SJCRH30 (cell line): ENCODE data around the gene MIER3. TPM values are rescaled to one million over a fixed set of nuclear protein-coding genes. Genes with fewer than 3 reads are reported as not detected.

Experiments used
- DNase-seq, 2 experiments: peaks; one replicate each; pipeline ENCODE4 v3.0.0-alpha.2; 2015 to 2020
- H3K27ac ChIP-seq: fragments of 250-450 bp; sonication (Bioruptor Pico); 2 replicates; pipeline ENCODE4 v1.5.1; 2020; ENCODE audit warnings: mild to moderate bottlenecking, moderate library complexity
- H3K27me3 ChIP-seq: fragments of 250-450 bp; sonication (Bioruptor Pico); 2 replicates; pipeline ENCODE4 v1.5.1; 2020; ENCODE audit warnings: mild to moderate bottlenecking, moderate library complexity
- H3K36me3 ChIP-seq: fragments of 250-450 bp; sonication (Bioruptor Pico); 2 replicates; pipeline ENCODE4 v1.5.1; 2020; ENCODE audit warnings: mild to moderate bottlenecking, moderate library complexity
- H3K4me1 ChIP-seq: fragments of 250-450 bp; sonication (Bioruptor Pico); 2 replicates; pipeline ENCODE4 v1.5.1; 2020; ENCODE audit warnings: mild to moderate bottlenecking, moderate library complexity
- H3K4me3 ChIP-seq: fragments of 250-450 bp; sonication (Bioruptor Pico); 2 replicates; pipeline ENCODE4 v1.5.1; 2020; ENCODE audit warnings: mild to moderate bottlenecking, moderate library complexity
- H3K9me3 ChIP-seq: fragments of 250-450 bp; sonication (Bioruptor Pico); replicated peaks from 2 replicates; pipeline ENCODE4 v1.5.1; 2020; ENCODE audit warnings: mild to moderate bottlenecking, moderate library complexity
- total RNA-seq: library from RNA; depleted of rRNA; stranded (reverse); fragments of >200 nt; shearing (Covaris generic); gene quantifications from 2 replicates; pipeline ENCODE4 v1.2.3, GENCODE V29; 2014

Gene MIER3
- total RNA-seq, 1 experiment from 2014 or later = 31.2 TPM

DNA sequence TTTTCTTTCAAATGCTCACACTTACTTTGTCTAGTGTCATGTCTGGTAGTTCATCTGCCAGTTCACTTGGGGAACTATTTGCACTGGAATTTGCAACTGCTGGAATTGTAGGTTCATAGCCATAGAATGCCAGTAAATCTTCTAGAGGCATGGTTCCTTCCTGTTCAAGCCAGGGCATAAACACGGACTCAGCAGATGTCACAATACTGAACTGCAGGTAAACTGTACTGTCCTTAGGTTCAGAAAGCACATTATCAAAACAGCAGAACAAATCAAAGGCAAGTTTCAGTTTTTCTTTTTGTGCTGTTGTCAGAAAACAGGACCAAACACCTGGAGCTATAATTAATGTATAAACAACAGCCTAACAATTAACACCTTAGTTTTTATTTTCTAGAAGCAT, 13.1 kb downstream of the MIER3 start:
- H3K4me1 ChIP-seq = no peaks in the 10 kb centered on the region
- H3K36me3 ChIP-seq = peaks cover 68% of the 10 kb centered on the region
- H3K27me3 ChIP-seq = no peaks in the 10 kb centered on the region
- no peak overlapping the region for H3K27ac ChIP-seq
- DNase-seq = no peak
- no peak overlapping the region for H3K4me3 ChIP-seq
- H3K9me3 ChIP-seq = no peaks in the 10 kb centered on the region

DNA sequence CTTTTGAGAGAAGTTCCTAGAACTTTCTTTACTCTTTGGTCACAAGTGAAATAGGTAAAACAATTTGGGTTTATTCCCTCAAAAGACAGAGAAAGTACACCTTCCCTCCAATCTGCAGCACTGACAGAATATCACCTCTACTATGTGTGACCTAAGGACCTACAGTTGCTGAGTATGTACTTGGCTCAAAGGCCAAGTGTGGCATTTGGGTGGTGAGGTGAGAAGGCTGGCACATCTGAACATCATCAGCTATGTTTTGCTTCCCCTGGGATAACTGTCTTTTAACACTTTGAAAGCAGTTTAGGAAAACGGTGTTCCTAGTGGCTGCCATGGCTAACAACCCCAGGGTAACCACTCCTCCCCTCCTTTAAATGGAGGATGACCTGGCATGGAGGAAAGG, 17.6 kb downstream of the MIER3 start:
- Histone ChIP-seq H3K9me3 (no peaks in the 10 kb centered on the region), H3K27ac (no peak overlapping the region), H3K36me3 (peaks cover 93% of the 10 kb centered on the region), H3K27me3 (no peaks in the 10 kb centered on the region), H3K4me1 (no peaks in the 10 kb centered on the region), H3K4me3 (no peak overlapping the region)
- no peak for DNase-seq

DNA sequence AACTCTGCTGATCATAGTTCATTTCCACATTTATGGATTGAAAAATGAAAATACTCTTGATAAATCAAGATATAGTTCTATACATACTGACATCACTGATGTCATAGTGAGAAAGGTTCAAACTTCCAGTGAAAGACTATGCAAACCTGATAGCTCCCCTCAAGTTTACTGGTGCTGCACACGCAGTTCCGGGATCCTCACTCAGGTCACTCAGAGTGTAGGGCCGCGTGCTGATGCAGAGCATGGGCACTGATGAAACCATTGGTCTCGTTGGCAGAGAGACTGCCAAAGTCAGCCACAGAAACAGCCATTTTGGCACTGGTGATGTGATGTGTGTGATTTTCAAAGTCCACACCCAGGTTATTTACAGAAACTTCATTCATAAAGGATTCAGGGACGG, 29.0 kb downstream of the MIER3 start:
- Histone ChIP-seq H3K9me3 (no peaks in the 10 kb centered on the region), H3K36me3 (peaks cover 80% of the 10 kb centered on the region), H3K27me3 (no peaks in the 10 kb centered on the region), H3K27ac (no peak overlapping the region), H3K4me1 (no peaks in the 10 kb centered on the region), H3K4me3 (no peak overlapping the region)
- DNase-seq = no peak

DNA sequence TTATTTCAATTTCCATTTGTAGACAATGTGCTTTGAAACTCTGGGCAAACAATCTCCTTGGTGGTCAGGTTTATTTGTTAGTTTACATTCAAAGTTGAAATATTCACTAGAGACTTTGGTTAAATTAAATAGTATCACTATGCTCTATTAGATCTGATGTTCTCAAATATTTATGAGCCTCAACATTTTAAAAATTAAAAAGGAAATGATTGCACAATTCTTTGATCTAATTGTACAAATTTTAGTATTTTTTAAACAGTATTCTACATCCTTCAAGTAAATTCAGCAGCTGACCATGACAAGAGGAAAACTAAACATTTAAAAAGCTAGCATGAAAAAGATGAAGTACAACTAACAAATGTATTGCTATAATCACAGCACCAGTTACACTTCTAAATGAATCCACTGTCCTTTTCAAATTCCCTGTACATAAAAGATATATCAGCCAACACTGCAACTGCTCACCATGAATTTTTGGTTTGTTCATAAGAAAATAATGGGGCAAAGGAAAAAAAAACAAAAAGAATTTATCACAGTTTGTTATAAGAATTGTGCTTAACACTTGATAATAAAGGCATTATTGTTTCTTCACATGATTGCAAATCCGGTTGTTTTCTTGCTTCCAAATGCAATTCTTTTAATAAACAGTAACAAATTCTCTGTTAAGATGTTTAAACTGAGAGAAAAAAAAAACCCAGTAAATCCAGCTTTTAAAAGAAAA, 31.8 kb downstream of the MIER3 start:
- H3K36me3 ChIP-seq = peaks cover 52% of the 10 kb centered on the region
- no peak overlapping the region for H3K27ac ChIP-seq
- no peaks in the 10 kb centered on the region for H3K4me1 ChIP-seq
- DNase-seq = no peak
- no peaks in the 10 kb centered on the region for H3K27me3 ChIP-seq
- no peak overlapping the region for H3K4me3 ChIP-seq
- H3K9me3 ChIP-seq = no peaks in the 10 kb centered on the region

DNA sequence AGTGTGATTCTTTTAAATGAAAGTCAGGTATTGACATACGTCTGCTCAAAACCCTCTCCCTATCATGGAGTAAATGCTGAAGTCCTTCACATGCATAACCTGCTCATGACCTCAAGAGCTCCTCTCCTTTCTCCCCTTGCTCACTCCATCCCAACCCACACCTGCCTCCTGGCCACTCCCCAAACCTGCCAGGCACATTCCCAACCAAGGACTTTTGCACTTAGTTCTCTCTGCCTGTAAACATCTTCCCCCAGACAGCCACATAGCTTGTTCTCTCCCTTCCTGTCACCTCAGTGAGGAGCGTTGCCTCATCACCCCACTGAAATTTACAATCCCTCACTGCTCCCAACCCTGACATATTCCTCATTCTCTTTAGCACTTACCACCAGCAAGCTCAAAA, 33.9 kb downstream of the MIER3 start:
- Histone ChIP-seq H3K9me3 (no peaks in the 10 kb centered on the region), H3K36me3 (peaks cover 32% of the 10 kb centered on the region)

DNA sequence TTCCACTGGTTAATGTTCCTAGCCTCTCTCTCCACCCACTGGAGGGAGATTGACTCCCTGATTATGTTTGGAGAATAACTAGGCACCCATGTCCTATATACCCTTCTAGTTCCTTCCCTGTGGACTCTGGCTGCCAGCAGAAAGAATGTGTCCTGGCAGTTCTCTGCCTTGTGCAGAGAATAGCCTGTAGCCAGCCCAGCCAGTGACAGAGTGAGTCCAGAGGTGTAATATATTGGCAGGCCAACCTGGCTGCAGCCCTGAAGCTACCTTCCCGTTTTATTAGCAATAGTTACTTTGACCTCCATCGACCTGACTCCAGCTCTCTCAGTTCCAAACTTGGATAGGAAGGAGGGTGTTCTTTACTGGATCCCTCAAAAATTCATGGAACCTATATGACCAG, 34.4 kb downstream of the MIER3 start:
- Histone ChIP-seq H3K9me3 (no peaks in the 10 kb centered on the region), H3K4me3 (no peak overlapping the region), H3K27ac (no peak overlapping the region), H3K36me3 (peaks cover 26% of the 10 kb centered on the region), H3K27me3 (no peaks in the 10 kb centered on the region), H3K4me1 (no peaks in the 10 kb centered on the region)
- no peak for DNase-seq

More for the DNA sequence above, 33.9 kb downstream of the MIER3 start:
- Histone ChIP-seq H3K27me3 (no peaks in the 10 kb centered on the region), H3K4me1 (no peaks in the 10 kb centered on the region), H3K27ac (no peak overlapping the region), H3K4me3 (no peak overlapping the region)
- no peak for DNase-seq

DNA sequence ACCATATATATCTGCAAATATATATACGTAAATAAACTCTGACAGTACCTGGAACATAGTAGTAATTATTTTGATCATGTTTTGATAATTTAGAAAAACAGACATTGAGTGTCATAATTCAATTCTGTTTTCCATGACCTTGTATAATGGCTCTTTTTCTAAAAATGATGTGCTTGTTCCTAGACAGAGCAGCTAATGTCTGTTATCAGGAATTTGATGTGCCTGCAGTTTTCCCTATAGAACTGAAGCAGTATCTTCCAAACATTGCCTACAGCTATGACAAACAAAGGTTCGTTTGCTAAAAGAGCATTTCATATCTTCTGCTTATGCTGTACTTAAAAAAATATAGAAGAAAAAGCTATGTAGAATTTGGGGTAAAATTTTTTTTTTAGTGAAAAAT, 37.2 kb downstream of the MIER3 start:
- Histone ChIP-seq H3K27me3 (no peaks in the 10 kb centered on the region), H3K4me3 (no peak overlapping the region), H3K27ac (no peak overlapping the region), H3K9me3 (no peaks in the 10 kb centered on the region), H3K4me1 (0 out of 2 replicates have a peak, but pooled peaks cover 3% of the 10 kb centered on the region), H3K36me3 (0 out of 2 replicates have a peak, but pooled peaks cover 4% of the 10 kb centered on the region)
- DNase-seq = no peak

DNA sequence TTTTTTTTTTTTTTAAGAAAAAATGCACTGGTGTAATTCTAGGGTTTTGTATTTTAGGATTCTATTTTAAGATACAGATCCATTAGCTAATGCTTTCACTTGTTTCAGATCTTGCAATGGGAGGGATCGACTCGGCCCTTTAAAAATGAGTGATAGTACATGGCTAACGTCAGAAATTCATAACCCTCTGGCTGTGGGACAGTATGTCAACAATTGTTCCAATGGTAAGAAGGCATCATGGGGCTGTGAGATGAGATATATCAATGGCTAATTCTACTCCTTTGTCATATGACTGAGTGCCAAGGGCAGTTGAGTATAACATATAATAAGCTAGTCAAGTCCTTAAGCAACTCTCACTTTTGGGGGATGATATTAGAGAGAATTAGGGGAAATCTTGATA, 38.2 kb downstream of the MIER3 start:
- 0 out of 2 replicates have a peak, but pooled peaks cover 3% of the 10 kb centered on the region for H3K4me1 ChIP-seq
- H3K27ac ChIP-seq = no peak overlapping the region
- H3K27me3 ChIP-seq = no peaks in the 10 kb centered on the region
- no peak for DNase-seq
- no peak overlapping the region for H3K4me3 ChIP-seq
- no peaks in the 10 kb centered on the region for H3K9me3 ChIP-seq
- H3K36me3 ChIP-seq = no peaks in the 10 kb centered on the region

DNA sequence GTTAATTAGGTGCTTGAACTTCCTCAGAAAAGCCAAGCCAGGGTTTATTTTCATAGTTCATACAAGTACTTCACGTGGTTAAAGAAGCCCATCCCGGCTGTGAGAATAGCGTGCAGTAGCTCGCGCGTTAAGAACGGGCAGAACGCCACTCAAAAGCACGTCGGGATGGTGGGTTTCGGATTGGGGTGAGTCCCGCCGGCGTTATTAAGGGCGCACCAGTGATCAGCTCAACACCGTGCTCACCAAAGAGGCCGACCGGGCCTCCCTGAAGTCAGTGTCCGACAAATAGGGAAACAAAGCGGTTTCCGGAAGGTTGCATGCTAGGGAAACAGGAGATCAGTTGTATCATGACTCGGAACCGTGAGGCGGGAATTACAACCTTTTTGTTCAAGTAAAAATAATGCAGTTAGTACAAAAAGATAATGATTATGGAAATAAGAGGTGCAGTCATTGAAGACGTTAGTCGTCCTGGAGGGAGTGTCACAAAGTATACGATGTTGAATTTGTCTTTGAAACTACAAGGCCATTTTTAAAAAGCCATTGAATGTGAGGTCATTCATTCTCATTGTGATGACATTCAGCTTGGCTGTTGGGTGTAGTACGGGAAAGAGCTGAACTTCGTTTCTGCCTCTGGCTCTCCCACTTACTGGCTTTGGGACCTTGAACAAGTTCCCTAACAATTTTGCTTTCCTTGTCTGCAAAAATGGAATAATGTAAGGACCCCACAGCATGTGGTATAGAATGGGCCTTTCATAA, 41.5 kb downstream of the MIER3 start:
- peak overlapping the region; percentile 81 for H3K27ac ChIP-seq
- H3K27me3 ChIP-seq = no peaks in the 10 kb centered on the region
- peak overlapping the region; percentile 67 for H3K4me3 ChIP-seq
- no peaks in the 10 kb centered on the region for H3K36me3 ChIP-seq
- 0 out of 2 replicates have a peak, but pooled peaks cover 3% of the 10 kb centered on the region for H3K4me1 ChIP-seq
- peak in 1 of 2 experiments; percentile 50 for DNase-seq
- no peaks in the 10 kb centered on the region for H3K9me3 ChIP-seq

DNA sequence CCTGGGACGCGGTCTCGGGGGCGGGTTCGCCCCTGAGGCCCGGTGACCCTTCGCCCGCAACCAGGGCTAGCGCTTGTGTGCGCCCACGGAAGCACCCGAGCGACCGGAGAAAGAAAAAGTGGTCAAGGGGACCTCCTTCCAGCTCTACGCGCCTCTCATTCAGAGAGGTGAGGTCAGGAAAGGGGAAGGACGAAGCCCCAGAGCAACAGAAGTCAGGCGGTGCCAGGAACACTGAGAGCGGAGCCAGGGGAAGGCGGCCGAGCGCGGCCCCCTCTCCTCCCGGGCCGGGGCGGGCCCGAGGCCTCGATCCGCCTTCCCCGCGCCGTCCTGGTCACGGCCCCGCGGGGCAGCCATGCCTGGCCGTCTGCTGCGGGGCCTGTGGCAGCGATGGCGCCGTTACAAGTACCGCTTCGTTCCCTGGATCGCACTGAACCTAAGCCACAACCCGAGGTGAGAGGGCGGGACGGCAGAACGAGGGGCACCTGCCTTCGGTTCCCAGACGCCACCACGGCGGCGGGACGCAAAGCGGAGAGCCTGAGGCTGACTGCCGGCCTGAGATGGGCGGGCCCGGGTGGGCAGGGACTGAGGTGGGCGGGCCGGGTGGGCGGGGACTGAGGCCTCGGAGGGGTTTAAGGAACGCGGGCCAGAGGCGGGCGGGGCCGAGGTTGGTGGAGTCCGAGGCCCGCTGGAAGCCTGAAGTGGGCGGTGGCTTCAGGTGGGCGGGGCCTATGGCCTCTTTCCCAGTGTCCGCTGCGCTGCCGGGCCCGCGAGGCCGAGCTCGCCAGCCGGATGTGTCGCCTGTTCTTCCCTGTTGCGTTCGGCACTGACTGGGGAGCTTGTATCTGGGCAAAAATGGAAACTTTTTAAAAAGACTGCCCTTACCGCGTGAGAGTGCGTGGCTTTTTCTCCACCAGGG, 42.4 kb downstream of the MIER3 start, which contains the start of gene SETD9:
Gene SETD9 (plus strand): TSS at position 303 of the 916 bp plus-strand sequence. CDS start 50 bp downstream, at position 353.
- peak; percentile 96 to 97 for DNase-seq
- Histone ChIP-seq H3K36me3 (no peaks in the 10 kb centered on the region), H3K27me3 (no peaks in the 10 kb centered on the region), H3K4me3 (peak within 1 kb of the TSS; percentile 67), H3K4me1 (0 out of 2 replicates have a peak, but pooled peaks cover 3% of the 10 kb centered on the region), H3K27ac (peak within 1 kb of the TSS; percentile 81), H3K9me3 (no peaks in the 10 kb centered on the region)

DNA sequence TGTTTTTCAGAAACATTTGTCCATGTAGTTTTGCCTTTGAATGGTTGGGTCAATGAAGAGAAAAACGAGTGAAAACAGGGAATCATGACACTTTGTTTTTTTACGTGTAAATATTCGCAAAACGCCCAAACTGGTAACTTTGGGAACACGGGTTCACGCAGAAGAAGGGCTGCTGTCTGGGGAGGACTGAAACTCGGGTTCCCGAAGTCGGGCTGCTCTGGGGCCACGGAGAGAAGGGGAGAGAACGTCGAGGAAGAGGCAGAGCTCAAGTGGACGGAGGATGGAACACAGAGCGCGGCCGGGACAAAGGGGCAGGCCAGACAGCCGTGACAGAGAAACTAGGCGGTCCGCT, 43.0 kb downstream of the MIER3 start:
- Histone ChIP-seq H3K27ac (peak overlapping the region; percentile 70), H3K36me3 (no peaks in the 10 kb centered on the region), H3K9me3 (no peaks in the 10 kb centered on the region), H3K27me3 (no peaks in the 10 kb centered on the region), H3K4me1 (0 out of 2 replicates have a peak, but pooled peaks cover 3% of the 10 kb centered on the region), H3K4me3 (peak overlapping the region; percentile 67)
- DNase-seq = no peak

DNA sequence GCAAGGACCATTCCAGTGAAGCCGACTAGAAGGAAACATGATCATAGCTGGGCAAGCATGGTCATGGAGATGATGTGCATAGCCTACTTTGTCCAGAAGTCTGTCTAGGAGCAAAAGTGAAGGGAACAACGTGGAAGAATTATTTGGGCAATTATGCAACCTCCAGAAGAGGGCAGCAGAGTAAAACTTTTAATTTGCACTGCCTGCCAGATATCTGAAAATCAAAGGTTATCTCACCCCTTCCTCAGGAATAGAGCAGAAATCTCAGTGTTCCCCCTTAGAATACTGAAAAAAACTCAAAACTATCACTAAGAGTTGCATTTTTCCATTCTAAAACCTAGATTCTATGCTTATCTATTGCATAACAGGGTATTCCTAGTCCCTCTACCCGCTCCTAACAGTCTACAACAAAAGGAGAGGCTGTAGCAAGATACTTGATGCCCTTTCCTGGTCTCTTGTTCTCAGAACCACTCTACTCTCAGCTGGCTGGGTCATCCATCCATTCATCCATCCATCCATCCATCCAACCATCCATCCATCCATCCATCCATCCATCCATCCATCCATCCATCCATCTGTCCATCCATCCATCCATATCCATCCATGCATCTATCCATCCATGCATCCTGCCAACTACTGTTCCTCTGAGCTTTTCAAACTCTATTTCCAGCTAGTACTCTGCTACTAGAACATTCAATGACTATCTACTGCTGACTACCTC, 50.9 kb downstream of the MIER3 start:
- DNase-seq = peak in 1 of 2 experiments; percentile 73
- Histone ChIP-seq H3K27ac (no peak overlapping the region), H3K9me3 (no peaks in the 10 kb centered on the region), H3K36me3 (no peaks in the 10 kb centered on the region), H3K27me3 (no peaks in the 10 kb centered on the region), H3K4me3 (no peak overlapping the region), H3K4me1 (no peaks in the 10 kb centered on the region)

DNA sequence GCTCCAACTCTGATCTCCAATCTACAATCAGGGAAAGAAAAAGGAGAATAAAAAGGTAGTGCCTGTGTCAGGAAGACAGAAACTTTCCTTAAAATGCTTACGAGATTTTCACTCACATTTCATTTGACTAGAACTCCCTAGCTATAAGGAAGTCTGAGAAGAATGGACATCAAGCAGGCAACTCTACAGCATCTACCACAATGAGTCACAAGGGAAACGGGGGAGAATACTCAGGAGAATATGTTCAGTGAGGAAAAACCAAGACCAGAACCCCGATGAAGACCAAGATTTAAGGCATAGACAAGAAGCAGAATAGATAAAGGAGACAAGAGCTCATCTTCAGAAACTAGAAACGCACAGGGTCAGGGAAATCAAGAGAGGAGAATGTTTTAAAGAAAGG, 51.5 kb downstream of the MIER3 start:
- H3K9me3 ChIP-seq = no peaks in the 10 kb centered on the region
- no peak overlapping the region for H3K4me3 ChIP-seq
- DNase-seq = no peak
- no peaks in the 10 kb centered on the region for H3K36me3 ChIP-seq
- no peak overlapping the region for H3K27ac ChIP-seq
- H3K27me3 ChIP-seq = no peaks in the 10 kb centered on the region
- no peaks in the 10 kb centered on the region for H3K4me1 ChIP-seq

DNA sequence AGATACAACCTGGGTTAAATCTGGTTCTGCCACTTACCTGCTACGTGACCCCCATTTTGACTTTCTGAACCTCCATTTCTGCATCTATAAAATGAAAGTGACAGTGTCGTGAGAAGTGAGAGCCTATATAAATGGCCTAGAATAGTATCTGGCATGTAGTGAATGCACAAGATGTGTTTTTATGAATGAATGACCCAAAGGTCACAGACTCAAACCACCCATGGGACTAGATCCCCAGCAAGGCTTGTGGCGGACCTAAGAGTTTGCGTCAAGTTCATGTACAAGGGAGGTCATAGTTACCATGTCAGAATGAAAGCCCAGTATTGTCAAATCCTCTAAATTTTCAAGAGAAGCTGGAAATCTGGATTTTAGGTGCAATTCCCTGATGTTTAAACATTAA, 53.7 kb downstream of the MIER3 start:
- no peaks in the 10 kb centered on the region for H3K36me3 ChIP-seq
- H3K9me3 ChIP-seq = no peaks in the 10 kb centered on the region
- DNase-seq = no peak
- H3K27ac ChIP-seq = no peak overlapping the region
- H3K4me1 ChIP-seq = no peaks in the 10 kb centered on the region
- no peaks in the 10 kb centered on the region for H3K27me3 ChIP-seq
- no peak overlapping the region for H3K4me3 ChIP-seq
